Cardiac fibroblast (primary cell): ENCODE results near the gene PMF1.
A peak's percentile ranks its signal among the peaks of the same experiment; 100 is the strongest.

Experiments used
- DNase-seq, 2 donors: peaks; one replicate each; pipeline versions ENCODE4 v3.0.0 to v3.0.0-alpha.2; 2010; ENCODE audit warnings: low read depth in 2 of 2
- H3K4me3 ChIP-seq, 2 donors: replicated peaks in 1 of 2; 1 replicate in 1 of 2; 2 replicates in 1 of 2; pipeline ENCODE4 v1.5.1; 2011; ENCODE audit warnings: low read depth in 2 of 2, low read length in 2 of 2, mild to moderate bottlenecking in 2 of 2, moderate library complexity in 1 of 2
- TF ChIP-seq, protein P1 (sequence below): IDR thresholded peaks from one replicate; pipeline ENCODE4 v1.5.1; 2011; ENCODE audit warnings: low read depth, mild to moderate bottlenecking, low read length, inconsistent platforms

The PMF1 gene

DNA sequence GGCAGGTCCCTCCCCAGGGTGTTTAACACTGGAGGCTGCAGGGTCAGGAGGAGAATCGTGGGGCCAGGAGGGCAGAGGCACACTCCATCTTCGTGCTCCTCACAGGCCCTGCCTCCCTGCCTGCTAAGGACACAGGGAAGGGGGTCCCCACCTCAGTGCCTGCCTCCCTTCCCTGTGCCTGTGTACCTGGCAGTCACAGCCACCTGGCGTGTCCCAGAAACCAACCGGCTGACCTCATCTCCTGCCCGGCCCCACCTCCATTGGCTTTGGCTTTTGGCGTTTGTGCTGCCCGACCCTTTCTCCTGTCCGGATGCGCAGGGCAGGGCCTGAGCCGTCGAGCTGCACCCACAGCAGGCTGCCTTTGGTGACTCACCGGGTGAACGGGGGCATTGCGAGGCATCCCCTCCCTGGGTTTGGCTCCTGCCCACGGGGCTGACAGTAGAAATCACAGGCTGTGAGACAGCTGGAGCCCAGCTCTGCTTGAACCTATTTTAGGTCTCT, 28.6 kb downstream of the PMF1 start:
- peak in 1 of 2 donors; percentile 42 for DNase-seq
- H3K4me3 ChIP-seq: no peak overlapping the region
- TF ChIP-seq, protein P1, sequence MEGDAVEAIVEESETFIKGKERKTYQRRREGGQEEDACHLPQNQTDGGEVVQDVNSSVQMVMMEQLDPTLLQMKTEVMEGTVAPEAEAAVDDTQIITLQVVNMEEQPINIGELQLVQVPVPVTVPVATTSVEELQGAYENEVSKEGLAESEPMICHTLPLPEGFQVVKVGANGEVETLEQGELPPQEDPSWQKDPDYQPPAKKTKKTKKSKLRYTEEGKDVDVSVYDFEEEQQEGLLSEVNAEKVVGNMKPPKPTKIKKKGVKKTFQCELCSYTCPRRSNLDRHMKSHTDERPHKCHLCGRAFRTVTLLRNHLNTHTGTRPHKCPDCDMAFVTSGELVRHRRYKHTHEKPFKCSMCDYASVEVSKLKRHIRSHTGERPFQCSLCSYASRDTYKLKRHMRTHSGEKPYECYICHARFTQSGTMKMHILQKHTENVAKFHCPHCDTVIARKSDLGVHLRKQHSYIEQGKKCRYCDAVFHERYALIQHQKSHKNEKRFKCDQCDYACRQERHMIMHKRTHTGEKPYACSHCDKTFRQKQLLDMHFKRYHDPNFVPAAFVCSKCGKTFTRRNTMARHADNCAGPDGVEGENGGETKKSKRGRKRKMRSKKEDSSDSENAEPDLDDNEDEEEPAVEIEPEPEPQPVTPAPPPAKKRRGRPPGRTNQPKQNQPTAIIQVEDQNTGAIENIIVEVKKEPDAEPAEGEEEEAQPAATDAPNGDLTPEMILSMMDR: no peak

DNA sequence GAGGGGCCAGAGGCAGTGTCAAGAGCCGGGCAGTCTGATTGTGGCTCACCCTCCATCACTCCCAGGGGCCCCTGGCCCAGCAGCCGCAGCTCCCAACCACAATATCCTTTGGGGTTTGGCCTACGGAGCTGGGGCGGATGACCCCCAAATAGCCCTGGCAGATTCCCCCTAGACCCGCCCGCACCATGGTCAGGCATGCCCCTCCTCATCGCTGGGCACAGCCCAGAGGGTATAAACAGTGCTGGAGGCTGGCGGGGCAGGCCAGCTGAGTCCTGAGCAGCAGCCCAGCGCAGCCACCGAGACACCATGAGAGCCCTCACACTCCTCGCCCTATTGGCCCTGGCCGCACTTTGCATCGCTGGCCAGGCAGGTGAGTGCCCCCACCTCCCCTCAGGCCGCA, 29.1 kb downstream of the PMF1 start, which contains the start of gene BGLAP:
TSS of gene BGLAP (plus strand) at position 259 of the 400 bp plus-strand sequence. CDS start at position 307, 48 bp downstream.
- no peak for DNase-seq
- TF ChIP-seq, protein P1: no peak
- H3K4me3 ChIP-seq: no peak within 1 kb of the TSS

DNA sequence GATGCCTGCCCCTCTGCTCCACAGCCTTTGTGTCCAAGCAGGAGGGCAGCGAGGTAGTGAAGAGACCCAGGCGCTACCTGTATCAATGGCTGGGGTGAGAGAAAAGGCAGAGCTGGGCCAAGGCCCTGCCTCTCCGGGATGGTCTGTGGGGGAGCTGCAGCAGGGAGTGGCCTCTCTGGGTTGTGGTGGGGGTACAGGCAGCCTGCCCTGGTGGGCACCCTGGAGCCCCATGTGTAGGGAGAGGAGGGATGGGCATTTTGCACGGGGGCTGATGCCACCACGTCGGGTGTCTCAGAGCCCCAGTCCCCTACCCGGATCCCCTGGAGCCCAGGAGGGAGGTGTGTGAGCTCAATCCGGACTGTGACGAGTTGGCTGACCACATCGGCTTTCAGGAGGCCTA, 29.9 kb downstream of the PMF1 start:
- DNase-seq: no peak
- TF ChIP-seq, protein P1: no peak
- no peak overlapping the region for H3K4me3 ChIP-seq

DNA sequence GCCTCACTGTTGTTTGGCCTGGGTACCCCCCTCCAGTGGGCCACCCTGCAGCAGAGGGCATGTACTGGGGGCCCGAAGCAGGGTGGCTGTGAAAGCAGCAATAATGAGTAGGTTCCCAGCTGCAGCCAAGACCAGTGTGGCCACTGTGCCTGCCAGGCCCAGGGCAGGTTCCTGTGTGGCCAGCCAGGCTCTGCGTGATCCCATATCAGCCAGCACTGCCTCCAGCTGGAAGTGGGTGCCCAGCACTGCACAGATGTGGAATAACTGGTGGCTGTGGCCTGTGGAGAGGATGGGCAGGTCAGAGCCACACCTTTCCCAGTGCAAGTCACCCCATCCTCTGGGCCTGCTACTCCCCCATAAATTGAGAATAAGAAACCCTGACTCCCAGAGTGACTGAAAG, 31.3 kb downstream of the PMF1 start:
- TF ChIP-seq, protein P1: no peak
- no peak overlapping the region for H3K4me3 ChIP-seq
- DNase-seq: no peak

DNA sequence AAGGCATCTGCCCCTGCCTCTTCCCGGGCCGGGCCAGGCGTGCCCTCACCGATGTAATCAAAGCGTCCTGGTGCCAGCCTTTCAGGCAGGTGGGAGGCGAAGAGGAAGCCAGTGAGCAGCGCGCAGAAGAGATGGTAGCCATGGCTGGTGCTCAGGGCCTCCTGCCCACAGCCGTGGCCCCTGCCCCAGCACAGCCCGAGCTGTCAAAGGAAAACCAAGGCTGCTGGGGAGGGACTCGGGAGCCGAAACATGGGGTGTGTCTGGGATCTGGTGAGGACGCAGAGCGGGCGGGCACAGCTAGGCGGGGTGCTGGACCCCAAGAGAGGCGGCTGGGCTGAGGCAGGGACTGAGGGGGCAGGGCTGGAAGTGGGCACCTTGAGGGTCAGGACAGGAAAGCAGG, 31.9 kb downstream of the PMF1 start:
- H3K4me3 ChIP-seq: no peak overlapping the region
- DNase-seq: no peak
- TF ChIP-seq, protein P1: no peak

DNA sequence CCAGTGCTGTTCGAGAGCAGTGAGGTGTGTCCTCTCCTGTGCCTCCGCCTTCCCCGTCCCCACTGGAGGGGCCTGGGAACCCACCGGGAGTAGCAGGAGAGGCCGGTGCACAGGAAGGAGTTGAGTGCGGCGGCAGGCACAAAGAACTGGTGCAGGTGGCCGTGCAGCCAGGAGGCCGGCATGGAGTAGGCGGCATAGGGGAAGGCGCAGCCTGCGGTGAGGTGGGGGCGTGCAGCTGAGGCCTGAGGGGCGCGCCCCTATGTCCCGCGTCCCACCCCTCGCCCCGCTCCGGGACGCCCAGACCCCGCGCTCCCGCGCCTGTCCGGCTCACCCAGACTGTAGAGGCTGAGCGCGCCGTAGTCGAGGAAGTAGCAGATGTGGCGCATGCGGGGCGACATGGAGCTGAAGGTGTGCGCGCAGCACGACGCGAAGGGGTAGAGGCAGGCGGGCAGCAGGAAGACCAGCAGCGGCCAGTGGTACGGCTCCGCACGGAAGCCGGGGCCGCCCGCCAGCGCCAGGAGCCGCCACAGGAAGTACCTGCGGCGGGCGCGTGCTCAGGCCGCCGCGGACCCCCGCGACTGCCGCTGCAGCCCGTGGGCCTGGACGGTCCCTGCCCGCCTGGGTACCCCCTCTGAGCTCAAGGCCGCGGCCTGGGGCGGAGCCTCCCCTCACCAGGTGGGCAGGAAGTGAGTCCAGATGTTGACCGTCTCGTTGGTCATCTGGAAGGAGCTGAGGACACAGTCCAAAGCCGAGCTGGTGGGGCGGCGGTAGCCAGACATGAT, 32.8 kb downstream of the PMF1 start:
- TF ChIP-seq, protein P1: no peak
- peak overlapping the region; percentile 5 to 28 for H3K4me3 ChIP-seq
- peak in 1 of 2 donors; percentile 26 for DNase-seq
